GM10847 (cell line): ENCODE data around the gene SETBP1.

Experiments used
- POLR2A ChIP-seq: IDR thresholded peaks from 2 replicates; pipeline ENCODE4 v1.6.1; 2011; ENCODE audit not compliant: insufficient read length; ENCODE audit errors: extremely low read depth

Gene SETBP1

GRCh38 chr18:44840058-44840790 is 159.5 kb downstream of the SETBP1 start:
- no peak for TF ChIP-seq POLR2A

GRCh38 chr18:44841221-44841620 is 160.5 kb downstream of the SETBP1 start:
- TF ChIP-seq POLR2A, result no peak

- TF ChIP-seq POLR2A, result no peak
Measured at GRCh38 chr18:44841752-44842587, 161.3 kb downstream of the SETBP1 start.

- TF ChIP-seq POLR2A, result no peak
Measured at GRCh38 chr18:44842588-44843412, 162.1 kb downstream of the SETBP1 start.

- no peak for TF ChIP-seq POLR2A
Measured at GRCh38 chr18:44844486-44844885, 163.8 kb downstream of the SETBP1 start.

GRCh38 chr18:44846450-44846849 is 165.8 kb downstream of the SETBP1 start:
- TF ChIP-seq POLR2A, result no peak

GRCh38 chr18:44848644-44849335 is 168.1 kb downstream of the SETBP1 start:
- no peak for TF ChIP-seq POLR2A

- no peak for TF ChIP-seq POLR2A
Measured at GRCh38 chr18:44849361-44849760, 168.7 kb downstream of the SETBP1 start.

- no peak for TF ChIP-seq POLR2A
Measured at GRCh38 chr18:44850001-44850400, 169.3 kb downstream of the SETBP1 start.

- no peak for TF ChIP-seq POLR2A
Measured at GRCh38 chr18:44851856-44852621, 171.4 kb downstream of the SETBP1 start.

GRCh38 chr18:44852818-44853217 is 172.1 kb downstream of the SETBP1 start:
- TF ChIP-seq POLR2A, result no peak

GRCh38 chr18:44853430-44853829 is 172.7 kb downstream of the SETBP1 start:
- TF ChIP-seq POLR2A, result no peak

GRCh38 chr18:44855681-44856080 is 175.0 kb downstream of the SETBP1 start:
- no peak for TF ChIP-seq POLR2A

- TF ChIP-seq POLR2A, result no peak
Measured at GRCh38 chr18:44856157-44856556, 175.5 kb downstream of the SETBP1 start.
